ENCODE measurements around the gene TMEM88. TPM values are rescaled to one million over a fixed set of nuclear protein-coding genes. Genes with fewer than 3 reads are reported as not detected.

The TMEM88 gene
- total RNA-seq, 1 experiment from 2014 or later: 2.8 TPM

DNA sequence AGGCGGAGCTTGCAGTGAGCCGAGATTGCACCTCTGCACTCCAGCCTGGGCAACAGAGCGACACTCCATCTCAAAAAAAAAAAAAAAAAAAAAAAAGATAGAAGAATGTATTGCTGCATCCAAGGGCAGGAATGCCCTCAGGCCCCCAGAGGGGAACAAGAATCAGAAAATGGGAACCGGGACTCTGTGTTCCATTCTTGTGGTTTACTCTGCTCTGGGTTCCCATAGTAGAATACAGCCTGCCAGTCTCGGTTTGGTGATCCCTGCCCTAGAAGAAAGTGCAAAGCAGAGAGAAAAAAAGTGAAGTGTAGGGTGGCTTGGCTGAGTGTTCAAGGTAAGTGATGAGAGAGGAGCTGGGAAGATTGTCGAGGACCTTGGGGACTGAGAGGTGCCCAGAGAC, 48.3 kb upstream of the TMEM88 start:
- no peaks in the 10 kb centered on the region for H3K27me3 ChIP-seq (ENCODE audit: insufficient read depth, low read length)
- H2AFZ ChIP-seq (ENCODE audit: low read depth, low read length, poor library complexity, severe bottlenecking): no peak overlapping the region
- DNase-seq (ENCODE audit: low read depth, low spot score): no peak
- POLR2A ChIA-PET: no interaction called here
- peaks cover 9 to 24% of the 10 kb centered on the region in 2 experiments for H3K4me1 ChIP-seq (ENCODE audit: control insufficient read depth in 1 of 2, insufficient read depth in 2 of 2, low read length in 2 of 2)
- RAD21 ChIA-PET (ENCODE audit: low non-redundant PET in 1 of 2, low total read pairs in 2 of 2, uncharacterized antibody in 2 of 2, unreplicated experiment in 2 of 2): no interaction called here
- H3K4me2 ChIP-seq (ENCODE audit: low read length): no peak overlapping the region
- BruUV-seq (replicated peaks): no TSS peak
- intact Hi-C loops (cut with micrococcal nuclease): no loop called here
- no peak overlapping the region for H3K27ac ChIP-seq (ENCODE audit: low read depth, low read length)
- no peaks in the 10 kb centered on the region for H3K9me2 ChIP-seq (ENCODE audit: insufficient read depth)
- no peaks in the 10 kb centered on the region for H3K9me3 ChIP-seq (ENCODE audit: control insufficient read depth in 1 of 2, insufficient read depth in 1 of 2, low read depth in 1 of 2, low read length in 2 of 2)
- no peak overlapping the region for H3K4me3 ChIP-seq (replicated peaks in 1 of 2; ENCODE audit: low read depth in 1 of 2, low read length in 2 of 2)
- H3K36me3 ChIP-seq (ENCODE audit: control insufficient read depth in 1 of 2, insufficient read depth in 2 of 2, low read length in 2 of 2): no peaks in the 10 kb centered on the region
- H3K79me2 ChIP-seq (ENCODE audit: insufficient read depth, low read length): no peaks in the 10 kb centered on the region
- TF ChIP-seq SP1 (IDR thresholded peaks at IDR 0.05; ENCODE audit: low read depth) (no peak), EZH2phosphoT487 (IDR thresholded peaks at IDR 0.05; ENCODE audit: borderline replicate concordance) (no peak), ZFX (IDR thresholded peaks at IDR 0.05) (no peak), RAD21 (IDR thresholded peaks at IDR 0.05; ENCODE audit: low read depth) (no peak), CBX3 (IDR thresholded peaks at IDR 0.05; ENCODE audit: low read depth) (no peak), EZH2 (IDR thresholded peaks at IDR 0.05) (no peak), FOSL1 (IDR thresholded peaks at IDR 0.05; ENCODE audit: low read depth) (no peak), YY1 (IDR thresholded peaks at IDR 0.05; ENCODE audit: extremely low read depth, insufficient replicate concordance, low read depth, low read length) (no peak), ZNF274 (IDR thresholded peaks at IDR 0.05; ENCODE audit: low read depth, low read length) (no peak), TCF7L2 (IDR thresholded peaks at IDR 0.05; ENCODE audit: borderline replicate concordance, extremely low read depth, insufficient read depth, insufficient read length) (no peak), ELF1 (IDR thresholded peaks at IDR 0.05; ENCODE audit: borderline replicate concordance, low read depth) (no peak), EGR1 (IDR thresholded peaks at IDR 0.05; ENCODE audit: low read depth) (no peak), CEBPB (IDR thresholded peaks at IDR 0.05; ENCODE audit: low read depth) (no peak)
- TF ChIP-seq, protein P1, sequence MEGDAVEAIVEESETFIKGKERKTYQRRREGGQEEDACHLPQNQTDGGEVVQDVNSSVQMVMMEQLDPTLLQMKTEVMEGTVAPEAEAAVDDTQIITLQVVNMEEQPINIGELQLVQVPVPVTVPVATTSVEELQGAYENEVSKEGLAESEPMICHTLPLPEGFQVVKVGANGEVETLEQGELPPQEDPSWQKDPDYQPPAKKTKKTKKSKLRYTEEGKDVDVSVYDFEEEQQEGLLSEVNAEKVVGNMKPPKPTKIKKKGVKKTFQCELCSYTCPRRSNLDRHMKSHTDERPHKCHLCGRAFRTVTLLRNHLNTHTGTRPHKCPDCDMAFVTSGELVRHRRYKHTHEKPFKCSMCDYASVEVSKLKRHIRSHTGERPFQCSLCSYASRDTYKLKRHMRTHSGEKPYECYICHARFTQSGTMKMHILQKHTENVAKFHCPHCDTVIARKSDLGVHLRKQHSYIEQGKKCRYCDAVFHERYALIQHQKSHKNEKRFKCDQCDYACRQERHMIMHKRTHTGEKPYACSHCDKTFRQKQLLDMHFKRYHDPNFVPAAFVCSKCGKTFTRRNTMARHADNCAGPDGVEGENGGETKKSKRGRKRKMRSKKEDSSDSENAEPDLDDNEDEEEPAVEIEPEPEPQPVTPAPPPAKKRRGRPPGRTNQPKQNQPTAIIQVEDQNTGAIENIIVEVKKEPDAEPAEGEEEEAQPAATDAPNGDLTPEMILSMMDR (IDR thresholded peaks at IDR 0.05 in 2 of 3, conservative IDR thresholded peaks at IDR 0.05 in 1 of 3; ENCODE audit: borderline replicate concordance in 1 of 3, insufficient read depth in 1 of 3, low read depth in 2 of 3, low read length in 2 of 3): no peak
- TF ChIP-seq, protein P2, sequence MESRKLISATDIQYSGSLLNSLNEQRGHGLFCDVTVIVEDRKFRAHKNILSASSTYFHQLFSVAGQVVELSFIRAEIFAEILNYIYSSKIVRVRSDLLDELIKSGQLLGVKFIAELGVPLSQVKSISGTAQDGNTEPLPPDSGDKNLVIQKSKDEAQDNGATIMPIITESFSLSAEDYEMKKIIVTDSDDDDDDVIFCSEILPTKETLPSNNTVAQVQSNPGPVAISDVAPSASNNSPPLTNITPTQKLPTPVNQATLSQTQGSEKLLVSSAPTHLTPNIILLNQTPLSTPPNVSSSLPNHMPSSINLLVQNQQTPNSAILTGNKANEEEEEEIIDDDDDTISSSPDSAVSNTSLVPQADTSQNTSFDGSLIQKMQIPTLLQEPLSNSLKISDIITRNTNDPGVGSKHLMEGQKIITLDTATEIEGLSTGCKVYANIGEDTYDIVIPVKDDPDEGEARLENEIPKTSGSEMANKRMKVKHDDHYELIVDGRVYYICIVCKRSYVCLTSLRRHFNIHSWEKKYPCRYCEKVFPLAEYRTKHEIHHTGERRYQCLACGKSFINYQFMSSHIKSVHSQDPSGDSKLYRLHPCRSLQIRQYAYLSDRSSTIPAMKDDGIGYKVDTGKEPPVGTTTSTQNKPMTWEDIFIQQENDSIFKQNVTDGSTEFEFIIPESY (IDR thresholded peaks at IDR 0.05; ENCODE audit: extremely low read depth, insufficient replicate concordance, low read length): no peak
- TF ChIP-seq, protein P3, sequence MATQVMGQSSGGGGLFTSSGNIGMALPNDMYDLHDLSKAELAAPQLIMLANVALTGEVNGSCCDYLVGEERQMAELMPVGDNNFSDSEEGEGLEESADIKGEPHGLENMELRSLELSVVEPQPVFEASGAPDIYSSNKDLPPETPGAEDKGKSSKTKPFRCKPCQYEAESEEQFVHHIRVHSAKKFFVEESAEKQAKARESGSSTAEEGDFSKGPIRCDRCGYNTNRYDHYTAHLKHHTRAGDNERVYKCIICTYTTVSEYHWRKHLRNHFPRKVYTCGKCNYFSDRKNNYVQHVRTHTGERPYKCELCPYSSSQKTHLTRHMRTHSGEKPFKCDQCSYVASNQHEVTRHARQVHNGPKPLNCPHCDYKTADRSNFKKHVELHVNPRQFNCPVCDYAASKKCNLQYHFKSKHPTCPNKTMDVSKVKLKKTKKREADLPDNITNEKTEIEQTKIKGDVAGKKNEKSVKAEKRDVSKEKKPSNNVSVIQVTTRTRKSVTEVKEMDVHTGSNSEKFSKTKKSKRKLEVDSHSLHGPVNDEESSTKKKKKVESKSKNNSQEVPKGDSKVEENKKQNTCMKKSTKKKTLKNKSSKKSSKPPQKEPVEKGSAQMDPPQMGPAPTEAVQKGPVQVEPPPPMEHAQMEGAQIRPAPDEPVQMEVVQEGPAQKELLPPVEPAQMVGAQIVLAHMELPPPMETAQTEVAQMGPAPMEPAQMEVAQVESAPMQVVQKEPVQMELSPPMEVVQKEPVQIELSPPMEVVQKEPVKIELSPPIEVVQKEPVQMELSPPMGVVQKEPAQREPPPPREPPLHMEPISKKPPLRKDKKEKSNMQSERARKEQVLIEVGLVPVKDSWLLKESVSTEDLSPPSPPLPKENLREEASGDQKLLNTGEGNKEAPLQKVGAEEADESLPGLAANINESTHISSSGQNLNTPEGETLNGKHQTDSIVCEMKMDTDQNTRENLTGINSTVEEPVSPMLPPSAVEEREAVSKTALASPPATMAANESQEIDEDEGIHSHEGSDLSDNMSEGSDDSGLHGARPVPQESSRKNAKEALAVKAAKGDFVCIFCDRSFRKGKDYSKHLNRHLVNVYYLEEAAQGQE (IDR thresholded peaks at IDR 0.05; ENCODE audit: low read depth): no peak
- no peak for ATAC-seq
- no peaks in the 10 kb centered on the region for H4K20me1 ChIP-seq (ENCODE audit: insufficient read depth)
- CTCF ChIA-PET: no interaction called here
- no peak overlapping the region for H3K9ac ChIP-seq (ENCODE audit: low read length)

Data from HCT116 (cell line).